ENCODE data around the gene COG1.

Gene COG1

GRCh38 chr17:73257516-73257915 lies 64.7 kb downstream of the COG1 start:
- no peak overlapping the region for H3K27ac ChIP-seq (ENCODE audit: low read length)
- H3K4me2 ChIP-seq (ENCODE audit: low read depth, low read length): no peak overlapping the region
- no peaks in the 10 kb centered on the region for H3F3A ChIP-seq (ENCODE audit: insufficient read depth, low read length)
- H3K9me3 ChIP-seq (replicated peaks; ENCODE audit: insufficient read depth, low read length): no peaks in the 10 kb centered on the region
- TF ChIP-seq EZH2 (optimal IDR thresholded peaks at IDR 0.05; ENCODE audit: low read depth, low read length): no peak
- TF ChIP-seq EZH2phosphoT487 (IDR thresholded peaks at IDR 0.05; ENCODE audit: low read length): no peak
- no peaks in the 10 kb centered on the region for H3K36me3 ChIP-seq (replicated peaks; ENCODE audit: insufficient read depth, low read length)
- H3K4me1 ChIP-seq (ENCODE audit: low read length): no peaks in the 10 kb centered on the region
- H3K27me3 ChIP-seq (replicated peaks; ENCODE audit: insufficient read depth, low read length): no peaks in the 10 kb centered on the region
- H3K4me3 ChIP-seq (ENCODE audit: low read length): no peak overlapping the region
- H4K20me1 ChIP-seq (ENCODE audit: insufficient read depth, low read length): no peaks in the 10 kb centered on the region
- no peak for DNase-seq
- H3K79me2 ChIP-seq (ENCODE audit: low read length): no peaks in the 10 kb centered on the region
- no peaks in the 10 kb centered on the region for H3K9me2 ChIP-seq (replicated peaks; ENCODE audit: insufficient read depth, low read length)
- no peak overlapping the region for H3K9ac ChIP-seq (ENCODE audit: low read length)
- H2AFZ ChIP-seq (ENCODE audit: low read length): no peak overlapping the region
